Cardiac fibroblast (primary cell): ENCODE data around the gene HHAT.

Experiments
- DNase-seq, 2 donors: peaks; one replicate each; pipeline versions ENCODE4 v3.0.0 to v3.0.0-alpha.2; 2010; ENCODE audit warnings: low read depth in 2 of 2
- H3K4me3 ChIP-seq, 2 donors: replicated peaks in 1 of 2; 1 replicate in 1 of 2; 2 replicates in 1 of 2; pipeline ENCODE4 v1.5.1; 2011; ENCODE audit warnings: low read depth in 2 of 2, low read length in 2 of 2, mild to moderate bottlenecking in 2 of 2, moderate library complexity in 1 of 2
- CTCF ChIP-seq: IDR thresholded peaks from one replicate; pipeline ENCODE4 v1.5.1; 2011; ENCODE audit warnings: low read depth, mild to moderate bottlenecking, low read length, inconsistent platforms

The HHAT gene

GRCh38 chr1:210299501-210299900 lies 29.2 kb upstream of the HHAT start:
- DNase-seq = no peak
- no peak for TF ChIP-seq CTCF
- no peak overlapping the region for H3K4me3 ChIP-seq

GRCh38 chr1:210300923-210301614 lies 27.6 kb upstream of the HHAT start:
- no peak overlapping the region for H3K4me3 ChIP-seq
- TF ChIP-seq CTCF = no peak
- no peak for DNase-seq

GRCh38 chr1:210301615-210302000 lies 27.1 kb upstream of the HHAT start:
- no peak for TF ChIP-seq CTCF
- no peak for DNase-seq
- no peak overlapping the region for H3K4me3 ChIP-seq

- DNase-seq = no peak
- no peak for TF ChIP-seq CTCF
- no peak overlapping the region for H3K4me3 ChIP-seq
Measured at GRCh38 chr1:210302501-210302900, 26.2 kb upstream of the HHAT start.

GRCh38 chr1:210303391-210303790 lies 25.3 kb upstream of the HHAT start:
- TF ChIP-seq CTCF = no peak
- no peak for DNase-seq
- H3K4me3 ChIP-seq = no peak overlapping the region

- no peak for TF ChIP-seq CTCF
- DNase-seq = no peak
- H3K4me3 ChIP-seq = no peak overlapping the region
Measured at GRCh38 chr1:210310562-210311153, 18.0 kb upstream of the HHAT start.
